ENCODE results near the gene VRK3.

The VRK3 gene

GRCh38 chr19:50030225-50030624, 5.1 kb upstream of the VRK3 start:
- no peak for DNase-seq

- no peak for DNase-seq
These were observed 1.4 kb upstream of the VRK3 start for GRCh38 chr19:50026550-50026906.

GRCh38 chr19:50025794-50026549, 800 bp upstream of the VRK3 start, which contains the start of gene ZNF473:
Gene ZNF473, plus strand, starts transcription at chr19:50026005. Its CDS starts 5,078 bp downstream, at chr19:50031083.
- peak; percentile 98 for DNase-seq

- DNase-seq, result no peak
These were observed 502 bp downstream of the VRK3 start for GRCh38 chr19:50024719-50025021.

- DNase-seq, result no peak
These were observed 2.3 kb downstream of the VRK3 start for GRCh38 chr19:50022823-50023222.

GRCh38 chr19:50020481-50020880, 4.7 kb downstream of the VRK3 start:
- no peak for DNase-seq

- no peak for DNase-seq
These were observed 8.9 kb downstream of the VRK3 start for GRCh38 chr19:50016225-50016807.

GRCh38 chr19:50008532-50008931, 16.6 kb downstream of the VRK3 start:
- no peak for DNase-seq

- DNase-seq, result no peak
These were observed 17.2 kb downstream of the VRK3 start for GRCh38 chr19:50007947-50008346.

GRCh38 chr19:50007170-50007569, 18.0 kb downstream of the VRK3 start:
- DNase-seq, result no peak

GRCh38 chr19:50005428-50005827, 19.7 kb downstream of the VRK3 start:
- no peak for DNase-seq

- peak; percentile 49 for DNase-seq
These were observed 21.3 kb downstream of the VRK3 start for GRCh38 chr19:50003810-50004419.

- DNase-seq, result peak; percentile 39
These were observed 21.9 kb downstream of the VRK3 start for GRCh38 chr19:50003254-50003788.

- no peak for DNase-seq
These were observed 22.7 kb downstream of the VRK3 start for GRCh38 chr19:50002386-50002960.

- no peak for DNase-seq
These were observed 23.4 kb downstream of the VRK3 start for GRCh38 chr19:50001775-50002174.

- DNase-seq, result no peak
These were observed 24.2 kb downstream of the VRK3 start for GRCh38 chr19:50000841-50001557.

GRCh38 chr19:50000038-50000840, 24.9 kb downstream of the VRK3 start:
- DNase-seq, result no peak

GRCh38 chr19:49999371-50000010, 25.7 kb downstream of the VRK3 start:
- no peak for DNase-seq

GRCh38 chr19:49997709-49998108, 27.5 kb downstream of the VRK3 start:
- DNase-seq, result no peak

GRCh38 chr19:49988433-49988832, 36.7 kb downstream of the VRK3 start:
- DNase-seq, result no peak

- no peak for DNase-seq
These were observed 37.2 kb downstream of the VRK3 start for GRCh38 chr19:49988007-49988406.

Measured in femur (tissue), 1 donor.